LoVo (cell line): ENCODE measurements around the gene HOXA4.
A peak's percentile ranks its signal among the peaks of the same experiment; 100 is the strongest.

Experiments
- DNase-seq: peaks from one replicate; pipeline ENCODE4 v3.0.0-alpha.2; 2016; ENCODE audit warnings: low spot score

The HOXA4 gene

GRCh38 chr7:27133409-27134231 lies 3.1 kb upstream of the HOXA4 start:
- DNase-seq: no peak

GRCh38 chr7:27132978-27133377 lies 2.4 kb upstream of the HOXA4 start:
- no peak for DNase-seq

- DNase-seq: no peak
Measured at GRCh38 chr7:27132214-27132613, 1.7 kb upstream of the HOXA4 start.

GRCh38 chr7:27131390-27131819 lies 848 bp upstream of the HOXA4 start:
- no peak for DNase-seq

GRCh38 chr7:27129729-27130539 lies 623 bp downstream of the HOXA4 start:
- peak; percentile 36 for DNase-seq

- no peak for DNase-seq
Measured at GRCh38 chr7:27128776-27129728, 1.5 kb downstream of the HOXA4 start.

GRCh38 chr7:27128034-27128433 lies 2.5 kb downstream of the HOXA4 start:
- no peak for DNase-seq

- no peak for DNase-seq
Measured at GRCh38 chr7:27126596-27127327, 3.8 kb downstream of the HOXA4 start.

- no peak for DNase-seq
Measured at GRCh38 chr7:27125986-27126394, 4.6 kb downstream of the HOXA4 start.

GRCh38 chr7:27124902-27125689 lies 5.5 kb downstream of the HOXA4 start:
- DNase-seq: no peak

GRCh38 chr7:27124096-27124901 lies 6.3 kb downstream of the HOXA4 start:
- no peak for DNase-seq

GRCh38 chr7:27123477-27124053 lies 7.0 kb downstream of the HOXA4 start:
- no peak for DNase-seq

GRCh38 chr7:27123007-27123476 lies 7.5 kb downstream of the HOXA4 start:
- DNase-seq: no peak

- peak; percentile 70 for DNase-seq
Measured at GRCh38 chr7:27122077-27122910, 8.3 kb downstream of the HOXA4 start.

GRCh38 chr7:27121684-27122076 lies 8.9 kb downstream of the HOXA4 start:
- DNase-seq: no peak

- DNase-seq: no peak
Measured at GRCh38 chr7:27119412-27119911, 11.1 kb downstream of the HOXA4 start.

- DNase-seq: no peak
Measured at GRCh38 chr7:27118580-27118979, 12.0 kb downstream of the HOXA4 start.

GRCh38 chr7:27117887-27118491 lies 12.6 kb downstream of the HOXA4 start:
- no peak for DNase-seq
